NCI-H526 (cell line): Measurements from ENCODE around the gene FLYWCH1.
A peak's percentile ranks its signal among the peaks of the same experiment; 100 is the strongest.

ENCODE experiments used
- DNase-seq, 2 experiments: peaks; one replicate each; lab custom pipeline; 2025; lab: John Stamatoyannopoulos, UW

The FLYWCH1 gene

GRCh38 chr16:2983706-2984136 lies 72.0 kb downstream of the FLYWCH1 start:
- peak; percentile 11 to 75 for DNase-seq

- DNase-seq: no peak
Measured at GRCh38 chr16:2985462-2985861, 73.7 kb downstream of the FLYWCH1 start.

DNA sequence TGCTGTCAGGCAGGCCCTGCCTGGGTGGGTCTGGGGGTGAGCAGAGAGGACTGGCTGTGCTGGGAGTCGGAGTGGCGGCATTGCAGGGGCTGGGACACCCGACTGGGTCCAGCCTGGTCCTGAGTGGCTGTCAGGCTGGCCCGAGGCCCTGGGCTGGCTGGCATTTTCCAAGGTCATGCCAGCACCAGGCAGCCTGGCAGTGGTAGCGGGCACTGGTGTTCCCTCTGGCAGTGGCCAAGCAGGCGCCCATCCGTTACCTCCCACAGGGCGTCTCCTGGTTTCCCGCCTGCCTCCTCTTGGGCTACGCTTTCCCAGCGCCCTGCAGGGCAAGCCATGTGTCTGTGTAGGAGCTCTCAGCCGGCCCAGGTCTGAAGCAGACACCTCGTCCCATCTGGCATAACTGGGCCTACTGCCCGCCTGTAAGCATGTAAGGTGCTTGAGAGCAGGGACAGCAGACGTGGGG lies 74.2 kb downstream of the FLYWCH1 start:
- no peak for DNase-seq

DNA sequence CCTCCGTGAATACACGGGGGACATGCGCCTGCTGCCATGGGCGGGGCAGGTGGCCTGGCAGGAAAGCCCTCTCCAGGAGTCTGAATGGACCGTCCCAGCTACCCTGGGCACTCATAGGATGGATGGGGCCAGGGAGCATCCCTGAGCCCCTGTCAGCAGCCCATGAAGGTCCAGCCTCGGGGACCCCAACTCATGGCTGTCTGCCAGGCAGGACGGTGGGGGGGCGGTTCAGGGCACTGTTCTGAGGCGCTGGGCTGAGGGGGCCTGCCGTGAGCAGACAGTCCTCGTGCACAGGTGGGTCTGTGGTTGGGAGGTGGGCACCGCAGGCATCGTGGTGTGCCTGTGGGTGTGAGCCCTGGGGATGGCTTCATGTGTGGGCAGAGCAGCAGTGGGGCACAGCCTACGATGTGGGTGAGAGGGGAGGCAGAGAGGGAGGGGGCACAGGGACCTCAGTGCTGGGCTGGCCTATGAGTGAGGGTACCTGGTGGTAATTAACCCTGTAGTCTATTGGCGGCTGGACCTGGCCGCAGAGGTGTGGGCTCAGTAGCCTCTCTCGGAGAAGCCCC lies 75.0 kb downstream of the FLYWCH1 start:
- DNase-seq: no peak

DNA sequence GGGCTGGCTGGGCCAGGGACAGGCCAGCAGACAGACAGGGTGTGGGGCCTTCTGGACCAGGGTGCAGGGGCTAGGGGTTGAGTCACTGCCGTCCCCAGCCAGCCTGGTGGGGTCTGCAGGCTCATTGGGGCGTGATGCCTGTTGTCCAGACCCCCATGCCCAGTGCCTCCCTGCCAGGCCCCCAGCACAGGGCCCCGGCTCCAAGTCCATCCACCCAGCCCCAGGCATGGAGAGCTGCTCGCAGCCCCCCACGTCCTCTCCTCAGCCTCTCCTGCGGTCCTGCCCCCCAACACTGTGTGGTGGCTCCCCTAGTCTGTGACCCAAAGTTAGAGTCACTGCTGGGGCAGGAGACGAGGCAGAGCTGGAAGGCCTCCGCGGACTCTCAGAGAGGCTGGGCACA lies 75.6 kb downstream of the FLYWCH1 start:
- no peak for DNase-seq

DNA sequence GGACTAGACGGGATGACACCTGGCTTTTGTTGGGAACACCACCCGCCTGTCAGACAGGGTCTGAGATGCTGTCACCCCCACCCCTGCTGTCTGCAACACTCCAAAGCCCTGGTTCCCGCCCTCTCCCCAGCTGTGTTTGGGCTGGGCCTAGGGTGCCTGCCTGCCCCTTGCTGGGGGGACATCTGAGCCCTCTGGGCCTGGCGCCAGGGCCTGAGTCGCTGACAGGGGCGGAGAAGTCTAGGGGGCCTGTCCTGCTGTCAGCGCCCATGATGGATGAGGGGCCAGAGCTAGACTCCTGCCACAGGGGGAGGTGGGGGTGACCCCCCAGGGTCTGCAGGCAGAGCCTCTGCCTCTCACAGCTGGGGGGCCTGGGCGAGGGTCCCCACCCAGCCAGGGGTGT lies 76.1 kb downstream of the FLYWCH1 start:
- DNase-seq: no peak

DNA sequence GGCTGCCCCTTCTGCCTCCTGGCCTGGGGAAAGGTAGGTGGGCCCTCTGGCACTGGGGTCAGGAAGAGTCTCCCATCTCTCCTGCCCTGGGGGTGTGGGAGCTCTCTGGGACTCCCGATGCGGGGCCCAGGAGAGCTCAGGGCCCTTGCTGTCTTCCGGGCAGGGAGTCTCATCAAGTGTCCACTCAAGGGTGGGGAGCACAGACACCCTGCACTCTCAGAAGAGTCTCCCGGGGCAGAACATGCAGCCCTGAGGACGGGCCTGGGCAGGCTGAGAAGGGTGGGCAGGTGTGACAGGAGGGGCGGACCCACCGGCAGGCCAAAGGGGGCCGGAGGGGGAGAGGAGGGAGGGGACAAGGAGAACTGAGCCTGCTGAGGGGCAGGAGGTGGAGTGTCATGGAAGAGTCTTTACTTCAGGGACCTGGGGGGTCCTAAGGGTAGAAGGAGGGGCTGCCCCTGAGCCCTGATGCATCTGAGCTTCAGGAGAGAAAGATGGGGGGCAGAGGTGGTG lies 76.9 kb downstream of the FLYWCH1 start:
- DNase-seq: no peak

DNA sequence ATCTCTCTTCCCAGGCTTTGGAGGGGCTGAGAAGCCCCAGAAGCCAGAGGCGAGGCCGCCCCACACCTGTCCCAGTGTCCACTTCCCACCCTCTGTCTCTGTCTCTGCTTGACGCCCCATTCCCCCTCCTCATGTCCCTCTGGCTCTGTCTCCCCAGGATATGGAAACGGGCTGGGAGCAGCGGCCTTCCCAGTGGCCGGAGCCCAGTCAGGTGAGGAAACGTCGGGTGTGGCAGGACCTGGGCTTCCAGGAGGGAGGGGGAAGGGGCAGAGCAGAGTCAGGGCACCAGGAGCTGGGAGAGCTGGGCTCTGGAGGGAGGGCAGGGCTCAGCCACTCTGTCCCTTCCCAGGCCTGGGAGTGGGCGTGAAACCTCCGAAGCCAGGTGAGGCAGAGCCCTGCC lies 79.2 kb downstream of the FLYWCH1 start:
- DNase-seq: no peak

DNA sequence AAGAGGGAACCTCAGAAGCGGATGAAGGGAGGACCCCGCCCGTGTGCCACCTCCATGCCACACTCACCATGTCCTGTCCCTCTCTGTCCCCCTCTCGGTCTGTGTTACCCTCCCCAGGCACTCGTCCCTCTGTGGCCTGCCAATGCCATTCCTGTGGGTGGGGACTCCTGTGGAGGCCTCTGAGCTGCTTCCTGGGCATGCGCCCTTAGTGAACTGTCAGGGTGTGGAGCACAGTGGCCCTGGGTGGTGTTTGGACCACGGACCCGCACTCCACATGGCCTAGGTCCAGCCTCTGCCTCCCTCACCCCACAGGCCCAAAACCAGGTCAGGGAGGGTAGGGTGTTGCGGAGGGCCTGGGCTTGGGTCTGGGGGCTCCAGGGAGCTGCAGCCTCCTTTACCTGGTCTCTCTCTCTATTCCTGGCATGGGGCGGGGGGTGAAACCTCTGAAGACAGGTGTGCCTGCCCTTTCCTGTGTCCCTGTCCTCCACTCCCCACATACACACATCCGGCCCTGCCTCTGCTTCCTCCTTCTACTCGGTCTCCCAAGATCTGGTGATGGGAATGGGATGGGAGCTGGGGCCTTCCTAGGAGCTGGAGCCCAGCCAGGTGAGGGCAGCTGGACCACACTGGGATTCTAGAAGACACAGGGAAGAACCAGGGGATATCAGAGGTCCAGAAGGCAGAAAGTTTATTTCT lies 80.0 kb downstream of the FLYWCH1 start:
- no peak for DNase-seq

DNA sequence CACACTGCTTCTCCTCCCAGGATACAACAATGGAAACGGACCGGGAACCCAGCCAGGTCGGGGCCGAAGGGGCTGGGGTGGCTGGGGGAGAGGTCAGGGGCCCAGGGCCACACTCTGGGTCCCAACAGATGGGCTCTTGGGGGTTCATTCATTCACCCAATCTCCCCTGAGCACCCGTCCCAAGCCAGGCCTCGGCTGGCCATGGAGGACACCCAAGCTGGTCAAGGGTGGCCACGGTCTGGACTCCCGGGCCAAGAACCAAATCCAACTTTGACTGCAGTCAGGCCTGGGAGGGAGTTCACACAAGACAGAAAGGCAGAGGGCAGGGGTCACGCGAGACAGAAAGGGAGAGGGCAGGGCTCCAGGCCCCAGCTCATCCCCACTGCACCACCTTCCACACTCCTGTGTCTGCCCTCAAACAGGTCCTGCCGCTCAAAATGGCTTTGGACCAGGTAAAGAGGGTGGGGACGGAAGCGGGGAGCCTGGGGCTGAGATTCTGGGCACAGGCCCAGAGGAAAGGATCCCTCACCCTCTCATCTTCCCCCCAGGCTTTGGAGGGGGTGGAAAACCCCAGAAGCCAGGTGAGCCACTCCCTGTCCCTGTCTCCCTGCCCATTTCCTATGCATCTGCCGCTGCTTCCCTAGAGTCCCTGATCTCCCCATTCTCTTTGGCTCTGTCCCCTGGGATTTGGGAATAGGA lies 80.8 kb downstream of the FLYWCH1 start:
- DNase-seq: no peak

- DNase-seq: no peak
Measured at GRCh38 chr16:2996298-2996697, 84.6 kb downstream of the FLYWCH1 start.

- DNase-seq: no peak
Measured at GRCh38 chr16:2999929-3000328, 88.2 kb downstream of the FLYWCH1 start.

- no peak for DNase-seq
Measured at GRCh38 chr16:3000540-3000939, 88.8 kb downstream of the FLYWCH1 start.
